GM18951 (cell line): ENCODE data around the gene NACC2.

Experiments
- POLR2A ChIP-seq: IDR thresholded peaks from 4 replicates; pipeline ENCODE4 v1.6.1; 2011; ENCODE audit warnings: mild to moderate bottlenecking; ENCODE audit not compliant: insufficient read length, insufficient read depth; ENCODE audit errors: extremely low read depth
- in situ Hi-C: fragments of 300-500 bp; cut with MboI; formaldehyde crosslinking; loops from one replicate; pipeline ENCODE4 v1.12.0; 2022; ENCODE audit warnings: low sequenced_read_pairs, mixed read lengths, inconsistent platforms; ENCODE audit not compliant: unreplicated experiment

NACC2 gene

DNA sequence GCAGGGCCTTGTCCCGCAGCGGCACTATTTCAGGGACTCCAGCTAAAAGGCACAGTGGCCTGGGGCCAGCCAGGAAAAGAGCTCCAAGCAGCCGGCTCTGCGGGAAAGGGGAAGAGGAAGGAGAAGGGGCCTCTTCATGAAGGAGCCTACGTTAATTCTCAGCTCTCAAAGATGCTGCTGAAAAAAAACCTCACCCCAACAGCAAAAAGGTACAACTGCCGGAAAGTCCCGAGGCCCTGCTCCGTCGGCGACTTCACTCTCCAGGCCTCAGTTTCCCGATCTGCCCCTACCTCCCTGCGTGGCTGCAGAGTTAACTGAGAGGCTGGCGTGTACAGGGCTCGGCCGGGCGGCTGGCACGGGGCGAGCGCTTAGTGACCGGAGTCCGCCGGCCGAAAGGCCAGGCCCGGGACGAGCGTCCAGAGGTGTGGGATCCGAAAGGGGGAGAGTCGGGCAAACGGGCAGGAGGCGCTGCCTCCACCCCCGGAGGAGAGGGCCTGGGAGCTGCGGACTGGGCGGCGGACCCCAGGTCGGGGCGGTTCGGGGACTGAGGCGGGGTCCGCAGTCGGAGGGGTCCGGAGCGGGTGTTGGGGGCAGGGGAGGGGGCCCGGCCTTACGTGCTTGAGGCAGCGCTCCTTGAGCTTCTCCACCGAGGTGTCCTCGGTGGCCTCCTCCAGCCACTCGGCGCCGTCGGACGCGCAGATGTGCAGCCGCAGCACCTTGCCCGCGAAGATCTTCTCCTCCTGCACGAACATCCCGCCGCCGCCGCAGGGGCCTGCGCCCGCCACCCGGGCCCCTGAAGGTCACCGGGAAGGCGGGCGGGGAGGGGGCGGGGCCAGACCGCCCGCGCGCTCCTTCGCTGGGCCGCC, 134.4 kb downstream of the NACC2 start:
- peak; percentile 66 for TF ChIP-seq POLR2A
- in situ Hi-C loops = loop anchor here (10.0 kb wide), 1 partner anchor 154 kb away; the partner anchor contains the start of gene TMEM250

DNA sequence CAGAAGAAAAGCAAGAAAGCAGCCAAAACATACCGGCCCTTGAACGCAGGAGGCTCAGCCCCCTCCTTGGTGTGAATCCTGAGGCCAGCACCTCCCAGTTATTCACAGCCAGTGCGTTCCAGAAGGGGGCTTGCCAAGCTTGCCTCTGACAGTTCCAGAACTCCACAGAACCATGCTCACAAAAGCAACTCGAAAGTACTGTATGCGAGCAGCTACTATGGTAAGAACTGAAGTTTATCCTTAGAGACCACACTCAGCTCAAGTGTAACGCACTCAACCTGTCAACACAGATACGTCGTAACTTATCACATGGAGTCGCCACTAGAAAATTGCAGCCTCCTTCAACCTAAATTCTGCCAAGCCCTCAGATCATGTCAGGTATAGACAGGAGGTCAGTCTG, 135.3 kb downstream of the NACC2 start:
- in situ Hi-C loops = loop anchor here (10.0 kb wide), 1 partner anchor 155 kb away; the partner anchor contains the start of gene TMEM250
- TF ChIP-seq POLR2A = no peak

DNA sequence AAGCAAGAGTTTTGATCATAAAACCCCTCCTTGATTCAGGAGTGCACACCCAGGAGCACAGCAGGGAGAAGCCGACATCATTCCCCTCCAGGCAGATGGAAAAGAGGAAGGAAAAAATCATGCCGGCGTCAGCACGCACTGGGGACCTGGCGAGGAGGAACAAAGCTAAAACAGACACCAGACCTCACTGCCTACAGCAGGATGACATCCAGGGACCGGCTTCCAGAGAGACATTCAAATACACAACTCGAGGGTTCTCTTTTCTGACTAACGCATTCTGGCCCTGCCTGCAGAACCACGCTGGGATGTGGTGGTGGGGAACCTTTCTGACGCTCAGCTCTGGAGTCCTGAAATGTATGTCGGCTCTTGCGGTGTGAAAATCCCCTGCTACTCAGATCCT, 136.6 kb downstream of the NACC2 start:
- in situ Hi-C loops = no loop called here
- TF ChIP-seq POLR2A = no peak

DNA sequence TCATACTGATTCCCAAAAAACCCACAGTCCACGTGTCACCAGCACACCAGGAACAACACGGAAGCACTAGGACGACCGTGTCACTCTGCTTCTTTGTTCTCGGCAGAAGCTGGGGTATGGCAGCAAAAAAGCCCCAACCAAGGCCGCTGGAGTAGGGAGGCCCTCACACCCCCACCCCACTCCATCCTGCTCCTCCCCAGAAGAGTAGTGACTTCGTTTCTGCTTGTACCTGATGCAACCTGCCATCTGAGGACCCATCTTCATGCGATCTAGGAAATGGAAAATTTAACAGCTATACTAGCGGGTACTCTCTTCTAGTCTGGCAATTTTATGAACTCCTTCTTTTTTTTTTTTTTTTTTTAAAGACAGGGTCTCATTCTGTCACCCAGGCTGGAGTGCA, 137.7 kb downstream of the NACC2 start:
- no peak for TF ChIP-seq POLR2A
- in situ Hi-C loops = no loop called here

DNA sequence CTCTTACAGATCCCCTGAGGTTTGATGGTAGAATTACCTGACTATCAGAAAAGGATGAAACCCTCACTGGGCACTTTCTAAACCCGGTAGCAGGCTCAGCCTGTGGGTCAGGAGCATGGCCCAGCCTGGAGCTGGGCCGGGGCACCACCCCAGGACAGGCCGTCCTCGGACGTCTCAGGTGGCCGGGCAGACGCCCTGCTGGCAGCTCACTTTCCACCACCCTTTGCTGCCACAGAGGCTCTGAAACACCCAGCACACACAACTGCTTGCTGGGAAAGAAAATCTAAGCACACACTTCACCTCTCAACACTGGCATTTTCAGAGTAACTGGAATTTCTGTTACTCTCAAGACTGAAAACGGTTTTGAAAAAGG, 138.3 kb downstream of the NACC2 start:
- in situ Hi-C loops = no loop called here
- no peak for TF ChIP-seq POLR2A
